IMR-90 (cell line): Measurements from ENCODE around the gene CMC2. TPM values are rescaled to one million over a fixed set of nuclear protein-coding genes. Genes with fewer than 3 reads are reported as not detected.
A peak's percentile ranks its signal among the peaks of the same experiment; 100 is the strongest.

Source experiments
- ATAC-seq: fragments of 200-7000 bp; cut with Tn5 transposase; 2 replicates; pipeline ENCODE4 v1.9.1; 2020; ENCODE audit warnings: low read depth, mild to moderate bottlenecking, moderate library complexity
- BruUV-seq: library from RNA; stranded (reverse); fragments of 400-500 nt; replicated peaks from 2 replicates; lab custom pipeline; 2021; lab: Mats Ljungman, UMichigan
- CTCF ChIA-PET: fragments of 300-600 bp; formaldehyde crosslinking; extraction: SDS; loops from one replicate; lab custom pipeline; 2021; ENCODE audit warnings: antibody characterized with exemption; lab: Yijun Ruan, JAX
- POLR2A ChIA-PET: fragments of 300-600 bp; sonication (Branson Sonifier 250); formaldehyde crosslinking; loops from one replicate; lab custom pipeline; 2022; ENCODE audit warnings: antibody characterized with exemption; ENCODE audit not compliant: unreplicated experiment; lab: Charles Lee
- DNase-seq: peaks from one replicate; pipeline ENCODE4 v3.0.0; 2013
- H2AFZ ChIP-seq: replicated peaks from 2 replicates; pipeline ENCODE3; 2013; ENCODE audit warnings: low read length, mild to moderate bottlenecking; ENCODE audit not compliant: poor library complexity
- H2AK5ac ChIP-seq: 2 replicates; pipeline ENCODE4 v1.6.1; 2013; ENCODE audit warnings: low read depth, low read length, inconsistent platforms
- H2AK9ac ChIP-seq: replicated peaks from 2 replicates; pipeline ENCODE3; 2013; ENCODE audit warnings: mild to moderate bottlenecking, low read depth, low read length, moderate library complexity; ENCODE audit not compliant: poor library complexity
- H2BK120ac ChIP-seq: 2 replicates; pipeline ENCODE4 v1.6.1; 2013; ENCODE audit warnings: low read depth, low read length, inconsistent platforms
- H2BK15ac ChIP-seq: 3 replicates; pipeline ENCODE4 v1.6.1; 2013; ENCODE audit warnings: low read depth, low read length, inconsistent platforms
- H2BK20ac ChIP-seq: 2 replicates; pipeline ENCODE4 v1.6.1; 2013; ENCODE audit warnings: low read depth, mild to moderate bottlenecking, inconsistent platforms, low read length, moderate library complexity
- H2BK5ac ChIP-seq: 2 replicates; pipeline ENCODE4 v1.6.1; 2013; ENCODE audit warnings: mild to moderate bottlenecking, low read depth, low read length, inconsistent platforms; ENCODE audit not compliant: poor library complexity, severe bottlenecking
- H3K14ac ChIP-seq: replicated peaks from 2 replicates; pipeline ENCODE4 v1.6.1; 2013; ENCODE audit warnings: low read depth, low read length, inconsistent platforms
- H3K18ac ChIP-seq: 2 replicates; pipeline ENCODE4 v1.6.1; 2013; ENCODE audit warnings: low read depth, low read length, control low read depth
- H3K23ac ChIP-seq: 2 replicates; pipeline ENCODE4 v1.6.1; 2013; ENCODE audit warnings: low read depth, low read length, inconsistent platforms
- H3K27ac ChIP-seq: 2 replicates; pipeline ENCODE4 v1.5.1; 2013; ENCODE audit warnings: mild to moderate bottlenecking, control low read depth, low read length; ENCODE audit not compliant: insufficient read depth
- H3K27me3 ChIP-seq: 2 replicates; pipeline ENCODE4 v1.6.1; 2013; ENCODE audit warnings: low read length; ENCODE audit not compliant: control insufficient read depth, insufficient read depth
- H3K36me3 ChIP-seq: 2 replicates; pipeline ENCODE4 v1.6.1; 2013; ENCODE audit warnings: low read length, mixed read lengths; ENCODE audit not compliant: control insufficient read depth, insufficient read depth
- H3K4ac ChIP-seq: 2 replicates; pipeline ENCODE4 v1.6.1; 2013; ENCODE audit warnings: low read depth, low read length, inconsistent platforms
- H3K4me1 ChIP-seq: 2 replicates; pipeline ENCODE4 v1.6.1; 2013; ENCODE audit warnings: low read length, mixed read lengths; ENCODE audit not compliant: control insufficient read depth, insufficient read depth
- H3K4me2 ChIP-seq: 2 replicates; pipeline ENCODE4 v1.6.1; 2013; ENCODE audit warnings: low read depth, mild to moderate bottlenecking, control low read depth, low read length, moderate library complexity
- H3K4me3 ChIP-seq: 2 replicates; pipeline ENCODE4 v1.5.1; 2013; ENCODE audit warnings: low read depth, mild to moderate bottlenecking, control low read depth, low read length, moderate library complexity; ENCODE audit not compliant: insufficient read depth
- H3K56ac ChIP-seq: 2 replicates; pipeline ENCODE4 v1.6.1; 2013; ENCODE audit warnings: low read length, inconsistent platforms; ENCODE audit not compliant: insufficient read depth; ENCODE audit errors: extremely low read depth
- H3K79me1 ChIP-seq, 2 experiments: 2 replicates each; pipeline ENCODE4 v1.6.1; 2013; ENCODE audit warnings: low read length in 2 of 2, inconsistent platforms in 1 of 2, low read depth in 1 of 2
- H3K9ac ChIP-seq: 2 replicates; pipeline ENCODE4 v1.6.1; 2013; ENCODE audit warnings: low read depth, low read length, control low read depth
- H3K9me1 ChIP-seq: 2 replicates; pipeline ENCODE4 v1.6.1; 2013; ENCODE audit warnings: low read length, inconsistent platforms; ENCODE audit not compliant: insufficient read depth
- H3K9me3 ChIP-seq: 2 replicates; pipeline ENCODE4 v1.6.1; 2013; ENCODE audit warnings: low read length; ENCODE audit not compliant: control insufficient read depth, insufficient read depth
- H4K20me1 ChIP-seq: 2 replicates; pipeline ENCODE4 v1.6.1; 2013; ENCODE audit warnings: low read length, inconsistent platforms; ENCODE audit not compliant: insufficient read depth
- H4K5ac ChIP-seq: 2 replicates; pipeline ENCODE4 v1.6.1; 2013; ENCODE audit warnings: mild to moderate bottlenecking, low read depth, low read length, control low read depth
- H4K8ac ChIP-seq, 2 experiments: 2 replicates each; pipeline ENCODE4 v1.6.1; 2013; ENCODE audit warnings: low read depth in 2 of 2, low read length in 2 of 2, control low read depth in 1 of 2, inconsistent platforms in 1 of 2
- H4K91ac ChIP-seq: 2 replicates; pipeline ENCODE4 v1.6.1; 2013; ENCODE audit warnings: low read depth, low read length, inconsistent platforms; ENCODE audit not compliant: insufficient read depth
- CTCF ChIP-seq: conservative IDR thresholded peaks from 2 replicates; pipeline ENCODE4 v1.5.1; 2012; ENCODE audit warnings: mild to moderate bottlenecking, low read depth, low read length, improper control_type of control experiment
- SMC3 ChIP-seq: fragments of 150-350 bp; IDR thresholded peaks from 2 replicates; pipeline ENCODE4 v1.6.1; 2016; ENCODE audit warnings: low read depth, mild to moderate bottlenecking, antibody characterized with exemption, low read length, moderate library complexity
- WGBS, 2 experiments: methylation state at CpG; one replicate each; pipeline versions ENCODE4 v1.1.5 to v1.1.7; 2013; ENCODE audit warnings: missing lambda C conversion rate in 2 of 2; ENCODE audit not compliant: insufficient read length in 1 of 2; ENCODE audit errors: extremely low coverage in 2 of 2; 5-methylcytosine and 5-hydroxymethylcytosine counted together
- dilution Hi-C: fragments of 300-500 bp; cut with HindIII; formaldehyde crosslinking; loops from one replicate; pipeline ENCODE4 v1.14.3; 2018; ENCODE audit warnings: low sequenced_read_pairs; ENCODE audit not compliant: unreplicated experiment
- in situ Hi-C: fragments of 300-500 bp; cut with MboI; formaldehyde crosslinking; loops from 3 replicates; pipeline ENCODE4 v1.14.3; 2019; ENCODE audit warnings: low sequenced_read_pairs, inconsistent platforms, mixed read lengths
- intact Hi-C: fragments of 100-400 bp; cut with micrococcal nuclease; formaldehyde crosslinking; loops from 2 replicates; pipeline ENCODE4 v1.10.0; 2022
- polyA plus RNA-seq, 3 experiments: library from polyadenylated mRNA; depleted of rRNA; stranded (reverse); fragments of >200 nt; gene quantifications; 2 replicates each; pipeline ENCODE4 v1.2.3, GENCODE V29; 2012; ENCODE audit warnings: low replicate concordance in 1 of 3
- total RNA-seq: library from RNA; depleted of rRNA; stranded (reverse); fragments of >200 nt; gene quantifications from 2 replicates; pipeline ENCODE4 v1.2.3, GENCODE V29; 2012

The CMC2 gene
- total and polyA plus RNA-seq, 2 of the 4 experiments (the other 2 are of a cell fraction): 57.0 to 104 TPM

GRCh38 chr16:80974649-80975376 is 31.9 kb downstream of the CMC2 start:
- BruUV-seq: no TSS peak

More at GRCh38 chr16:80974649-80975376, 31.9 kb downstream of the CMC2 start:
- Histone ChIP-seq H3K9me3 (no peaks in the 10 kb centered on the region), H2BK120ac (no peak overlapping the region), H3K23ac (no peak overlapping the region), H3K4me3 (no peak overlapping the region), H2BK20ac (no peak overlapping the region), H2BK15ac (no peak overlapping the region), H3K18ac (no peak overlapping the region), H2AK5ac (no peak overlapping the region), H3K27me3 (no peaks in the 10 kb centered on the region), H3K4ac (no peak overlapping the region), H4K91ac (no peak overlapping the region), H2AK9ac (no peak overlapping the region), H3K4me2 (no peak overlapping the region), H3K56ac (no peak overlapping the region), H3K4me1 (no peaks in the 10 kb centered on the region), H3K9ac (no peak overlapping the region), H4K20me1 (no peaks in the 10 kb centered on the region; the same call in 1 of the 2 replicates), H3K14ac (no peak overlapping the region), H3K79me1 (peaks cover 13 to 14% of the 10 kb centered on the region in 2 experiments; a peak in 3 of 4 replicates), H4K8ac (no peak overlapping the region), H3K36me3 (peaks cover 4% of the 10 kb centered on the region), H3K27ac (no peak overlapping the region), H4K5ac (no peak overlapping the region), H2AFZ (no peak overlapping the region), H3K9me1 (peaks cover 3% of the 10 kb centered on the region; the same call in 1 of the 2 replicates), H2BK5ac (no peak overlapping the region)
- in situ Hi-C loops (no loop called here), intact Hi-C loops (no loop called here), dilution Hi-C loops (no loop called here)
- TF ChIP-seq SMC3: no peak
- peak; percentile 36 for TF ChIP-seq CTCF
- ATAC-seq (no peak), DNase-seq (no peak)
- no CpG with 5 or more reads among the region's 6 CpGs for WGBS, 2 experiments
- ChIA-PET POLR2A (no interaction called here), CTCF (interaction anchor here (0.6 to 1.4 kb wide), 5 partner anchors 9 to 39 kb away, joined by 3 to 4 read pairs (median 3); no protein-coding TSS in a partner anchor)
